T-helper 2 cell treated with Interferon-gamma antibody and Interleukin-4, amounts not matched to agents 100 ng/mL and 5 ng/mL, for 36 hours (primary cell): ENCODE data around the gene SOST. TPM values are rescaled to one million over a fixed set of nuclear protein-coding genes. Genes with fewer than 3 reads are reported as not detected.

Source experiments
- intact Hi-C: fragments of 100-400 bp; cut with micrococcal nuclease; formaldehyde crosslinking; loops from one replicate; pipeline ENCODE4 v1.15.1; 2023
- total RNA-seq: library from RNA; stranded (reverse); gene quantifications from 2 replicates; pipeline ENCODE4 v1.2.3, GENCODE V29; 2022

SOST gene
- total RNA-seq, 1 donor from 2014 or later, result not detected

DNA sequence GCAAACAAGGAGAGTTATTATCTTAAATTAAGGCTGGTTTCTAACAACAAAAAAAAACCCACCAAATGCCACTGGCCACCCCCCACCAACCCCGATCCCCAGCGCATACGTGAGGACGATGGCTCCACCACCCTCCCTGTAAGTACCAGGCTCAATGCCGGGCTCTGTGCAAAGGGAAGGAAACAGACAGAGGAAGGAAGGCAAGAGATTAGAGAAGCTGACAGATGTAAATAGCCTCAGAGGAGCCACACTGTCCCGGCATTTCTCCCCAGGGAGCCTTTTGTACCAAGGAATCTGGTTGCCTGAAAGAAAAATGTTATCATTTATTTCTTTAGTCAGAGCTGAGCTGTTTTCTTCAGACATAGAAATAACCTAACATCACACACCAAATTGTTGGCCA lies 13.1 kb downstream of the SOST start:
- intact Hi-C loops, result no loop called here

GRCh38 chr17:43741636-43742035 lies 17.0 kb downstream of the SOST start:
- intact Hi-C loops, result no loop called here

- intact Hi-C loops, result no loop called here
Measured at GRCh38 chr17:43740541-43740940, 18.1 kb downstream of the SOST start.

GRCh38 chr17:43737722-43738121 lies 20.9 kb downstream of the SOST start:
- intact Hi-C loops, result no loop called here

- intact Hi-C loops, result no loop called here
Measured at GRCh38 chr17:43736389-43736788, 22.2 kb downstream of the SOST start.

GRCh38 chr17:43734376-43734775 lies 24.2 kb downstream of the SOST start:
- intact Hi-C loops, result no loop called here

- intact Hi-C loops, result no loop called here
Measured at GRCh38 chr17:43733956-43734355, 24.6 kb downstream of the SOST start.

- intact Hi-C loops, result no loop called here
Measured at GRCh38 chr17:43732958-43733357, 25.6 kb downstream of the SOST start.

DNA sequence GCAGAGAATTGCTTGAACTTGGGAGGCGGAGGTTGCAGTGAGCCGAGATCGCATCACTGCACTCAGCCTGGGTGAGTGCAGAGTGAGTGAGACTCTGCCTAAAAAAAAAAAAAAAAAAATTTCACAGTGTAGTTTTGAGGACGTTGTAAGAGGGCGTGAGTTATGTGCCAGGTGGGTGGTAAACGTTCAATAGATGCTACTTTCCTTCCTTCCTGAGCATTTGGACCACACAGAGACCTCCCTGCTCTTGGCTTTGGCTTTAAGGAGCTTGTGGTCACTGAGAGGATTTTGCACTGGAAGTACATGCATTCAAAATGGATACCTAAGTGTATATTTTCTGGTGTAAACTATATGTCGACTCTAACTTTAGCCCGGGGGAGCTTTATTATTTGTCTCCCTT lies 30.5 kb downstream of the SOST start:
- intact Hi-C loops, result no loop called here

DNA sequence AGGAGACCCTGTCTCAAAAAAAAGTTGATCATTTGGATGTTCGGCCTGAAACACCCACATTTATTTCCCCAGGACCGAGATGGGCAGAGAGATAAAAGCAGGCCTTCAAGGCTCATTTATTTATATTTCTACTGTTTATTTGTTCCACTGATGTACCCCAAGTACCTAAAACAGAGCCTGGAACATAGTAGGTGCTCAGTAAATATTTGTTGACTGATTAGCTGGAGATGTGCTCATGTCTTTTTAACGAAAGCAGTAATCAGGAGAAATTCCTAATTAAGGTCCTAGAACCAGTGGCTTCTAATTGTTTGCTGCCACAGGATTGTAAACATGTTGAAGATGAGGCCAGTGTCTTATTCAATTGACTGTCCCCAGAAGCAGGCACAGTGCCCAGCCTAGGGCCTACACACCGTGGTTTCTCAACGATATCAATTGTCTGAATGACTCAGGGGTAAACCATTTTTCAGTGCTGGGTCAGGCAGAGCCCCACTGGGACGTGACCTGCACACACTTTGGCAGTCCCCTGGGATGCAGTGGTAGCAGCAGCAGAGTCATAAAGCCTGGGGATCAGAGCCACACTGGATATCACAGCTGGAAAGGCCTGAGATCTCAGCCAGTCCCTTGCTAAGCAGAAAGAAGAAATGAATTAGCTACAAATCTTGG lies 34.8 kb downstream of the SOST start:
- intact Hi-C loops, result no loop called here

DNA sequence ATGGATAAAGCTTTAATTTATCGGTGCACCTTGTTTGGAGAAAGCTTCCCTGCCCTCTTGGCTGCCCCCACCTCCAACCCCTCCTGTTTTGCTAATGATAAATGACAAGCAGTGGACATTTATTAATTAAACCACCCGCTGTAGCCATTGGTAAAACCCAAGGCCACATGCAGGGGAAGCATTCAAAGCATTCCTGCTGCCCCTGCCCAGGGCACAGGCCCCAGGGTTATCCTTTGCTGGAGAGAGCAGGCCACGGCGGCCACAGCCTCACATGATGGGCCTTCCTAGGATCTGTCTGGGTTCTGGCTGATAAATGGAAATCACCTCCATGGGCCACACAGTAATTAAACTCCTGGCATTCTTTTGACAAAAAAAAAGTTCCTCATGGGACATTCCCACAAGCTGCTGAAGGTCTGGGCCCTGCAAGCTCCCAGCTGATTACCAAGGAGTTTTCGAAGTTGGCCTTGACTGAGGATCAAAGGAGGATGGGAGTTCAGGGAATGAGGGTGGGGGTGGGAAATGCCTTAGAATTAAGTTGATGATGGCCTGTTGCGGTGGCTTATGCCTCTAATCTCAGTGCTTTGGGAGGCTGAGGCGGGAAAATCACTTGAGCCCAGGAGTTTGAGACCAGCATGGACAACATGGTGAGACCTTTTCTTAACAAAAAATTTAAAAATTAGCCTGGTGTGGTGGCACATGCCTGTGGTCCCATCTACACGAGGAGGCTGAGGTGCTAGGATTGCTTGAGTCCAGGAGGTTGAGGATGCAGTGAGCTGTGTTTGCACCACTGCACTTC lies 35.5 kb downstream of the SOST start:
- intact Hi-C loops, result no loop called here

- intact Hi-C loops, result no loop called here
Measured at GRCh38 chr17:43722269-43722619, 36.3 kb downstream of the SOST start.

GRCh38 chr17:43721537-43722268 lies 36.9 kb downstream of the SOST start:
- intact Hi-C loops, result no loop called here

GRCh38 chr17:43720311-43721060 lies 38.1 kb downstream of the SOST start:
- intact Hi-C loops, result no loop called here

GRCh38 chr17:43719578-43719977 lies 39.0 kb downstream of the SOST start:
- intact Hi-C loops, result no loop called here

DNA sequence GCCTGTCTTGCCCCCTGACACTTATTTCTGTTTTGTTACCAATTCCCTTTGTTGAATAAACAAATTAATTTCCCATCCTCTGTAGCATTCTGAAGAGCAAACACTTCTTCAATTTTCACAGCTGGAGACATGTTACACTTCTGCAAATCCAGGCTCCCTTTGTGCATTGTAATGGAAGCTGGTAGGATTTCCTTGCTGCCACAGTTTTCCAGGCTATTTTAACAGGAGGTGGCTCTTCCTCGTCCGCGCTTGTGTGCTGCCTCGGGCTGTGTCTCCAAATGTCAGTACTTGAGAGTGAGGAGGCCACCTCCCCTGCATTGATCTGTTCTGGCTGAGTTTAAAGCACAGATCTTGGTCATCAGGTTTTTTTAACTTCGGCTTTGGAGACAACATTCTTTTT lies 40.0 kb downstream of the SOST start:
- intact Hi-C loops, result no loop called here

DNA sequence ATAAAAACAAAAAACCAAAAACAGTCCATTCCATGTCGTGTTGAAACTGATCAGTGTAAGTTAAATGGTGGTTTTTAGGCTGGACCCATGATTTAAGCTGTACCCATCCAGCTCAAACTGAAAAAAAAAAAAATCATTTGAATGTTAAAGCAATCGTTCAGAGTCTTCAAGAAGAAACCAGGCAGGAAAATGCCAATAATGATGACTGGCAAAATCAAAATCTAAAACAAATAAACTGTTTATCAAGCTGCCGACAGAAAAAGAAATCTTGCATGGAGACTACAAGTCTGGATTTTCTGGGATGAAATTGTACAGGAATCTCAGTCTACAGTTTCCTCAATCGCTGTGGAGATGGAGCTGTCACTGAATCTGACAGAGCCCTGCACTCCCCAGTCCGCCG lies 40.7 kb downstream of the SOST start:
- intact Hi-C loops, result no loop called here

GRCh38 chr17:43714465-43715149 lies 44.0 kb downstream of the SOST start:
- intact Hi-C loops, result no loop called here

- intact Hi-C loops, result no loop called here
Measured at GRCh38 chr17:43713494-43714162, 45.0 kb downstream of the SOST start.

DNA sequence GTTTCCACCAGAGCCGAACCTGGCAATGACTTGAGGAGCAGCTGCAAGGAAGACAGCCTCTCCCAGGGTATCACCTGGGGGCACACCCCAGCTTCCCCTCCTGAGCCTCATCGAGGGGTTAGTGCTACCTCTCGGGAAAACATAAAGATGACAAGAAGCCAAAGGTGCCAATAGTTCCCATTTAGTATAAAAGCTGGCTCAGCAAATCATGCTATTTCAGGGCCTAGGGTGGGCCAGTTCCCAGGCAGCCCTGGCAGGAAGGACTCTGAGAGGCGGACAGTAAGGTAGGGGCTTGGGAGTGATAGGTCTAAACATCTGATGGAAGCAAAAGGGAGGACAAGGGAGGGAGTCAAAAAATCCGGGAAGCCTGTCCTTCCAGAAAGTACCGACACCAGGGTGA lies 46.2 kb downstream of the SOST start:
- intact Hi-C loops, result no loop called here

GRCh38 chr17:43710101-43710500 lies 48.5 kb downstream of the SOST start:
- intact Hi-C loops, result no loop called here
